GM20000 (cell line): ENCODE results near the gene TAMM41.
A peak's percentile ranks its signal among the peaks of the same experiment; 100 is the strongest.

ENCODE experiments used
- DNase-seq: peaks from one replicate; pipeline ENCODE4 v3.0.0; 2012; ENCODE audit warnings: low spot score
- CTCF ChIP-seq: IDR thresholded peaks from 2 replicates; pipeline ENCODE4 v1.5.1; 2012; ENCODE audit warnings: mild to moderate bottlenecking, control low read depth; ENCODE audit errors: extremely low read depth, missing control alignments

The TAMM41 gene

GRCh38 chr3:11825301-11825700 is 21.4 kb downstream of the TAMM41 start:
- no peak for DNase-seq
- TF ChIP-seq CTCF = no peak

- TF ChIP-seq CTCF = no peak
- DNase-seq = peak; percentile 22
Observed at GRCh38 chr3:11820531-11821041, 26.1 kb downstream of the TAMM41 start.

- no peak for TF ChIP-seq CTCF
- DNase-seq = no peak
Observed at GRCh38 chr3:11819146-11819689, 27.5 kb downstream of the TAMM41 start.

GRCh38 chr3:11818033-11818432 is 28.7 kb downstream of the TAMM41 start:
- no peak for DNase-seq
- TF ChIP-seq CTCF = no peak

GRCh38 chr3:11815111-11815510 is 31.6 kb downstream of the TAMM41 start:
- TF ChIP-seq CTCF = no peak
- DNase-seq = no peak

GRCh38 chr3:11814663-11815062 is 32.0 kb downstream of the TAMM41 start:
- no peak for TF ChIP-seq CTCF
- DNase-seq = no peak

GRCh38 chr3:11810276-11810675 is 36.4 kb downstream of the TAMM41 start:
- no peak for DNase-seq
- no peak for TF ChIP-seq CTCF
